Activated T-helper 17 cell treated with anti-CD3 and anti-CD28 coated beads, Interleukin-2, amount 50 U/mL, for 72 hours (primary cell): ENCODE results near the gene SFI1. TPM values are rescaled to one million over a fixed set of nuclear protein-coding genes. Genes with fewer than 3 reads are reported as not detected.
"Not testable (repeated sequence)": the region's sequence is repeated elsewhere in the genome, so short reads cannot be mapped to it uniquely, and the experiment has no call there.

Experiments
- ATAC-seq: fragments of 150-1000 bp; cut with Tn5 transposase; replicated peaks from 2 replicates; pipeline ENCODE4 v1.10.0; 2021; ENCODE audit warnings: mild to moderate bottlenecking, moderate library complexity
- H3K27ac Mint-ChIP-seq: one replicate; pipeline ENCODE4 v1.8.0; 2022; ENCODE audit warnings: mixed read lengths
- H3K27me3 Mint-ChIP-seq: one replicate; pipeline ENCODE4 v1.8.0; 2022; ENCODE audit warnings: mixed read lengths
- H3K36me3 Mint-ChIP-seq: one replicate; pipeline ENCODE4 v1.8.0; 2022; ENCODE audit warnings: low read depth, mild to moderate bottlenecking, mixed read lengths
- H3K4me1 Mint-ChIP-seq: one replicate; pipeline ENCODE4 v1.8.0; 2022; ENCODE audit warnings: mixed read lengths
- H3K4me3 Mint-ChIP-seq: one replicate; pipeline ENCODE4 v1.8.0; 2022; ENCODE audit warnings: mild to moderate bottlenecking, mixed read lengths
- H3K9me3 Mint-ChIP-seq: one replicate; pipeline ENCODE4 v1.8.0; 2022; ENCODE audit warnings: mixed read lengths
- total RNA-seq, 2 donors: library from RNA; stranded (reverse); gene quantifications; one replicate each; pipeline ENCODE4 v1.2.3, GENCODE V29; 2022

Gene SFI1, protein sequence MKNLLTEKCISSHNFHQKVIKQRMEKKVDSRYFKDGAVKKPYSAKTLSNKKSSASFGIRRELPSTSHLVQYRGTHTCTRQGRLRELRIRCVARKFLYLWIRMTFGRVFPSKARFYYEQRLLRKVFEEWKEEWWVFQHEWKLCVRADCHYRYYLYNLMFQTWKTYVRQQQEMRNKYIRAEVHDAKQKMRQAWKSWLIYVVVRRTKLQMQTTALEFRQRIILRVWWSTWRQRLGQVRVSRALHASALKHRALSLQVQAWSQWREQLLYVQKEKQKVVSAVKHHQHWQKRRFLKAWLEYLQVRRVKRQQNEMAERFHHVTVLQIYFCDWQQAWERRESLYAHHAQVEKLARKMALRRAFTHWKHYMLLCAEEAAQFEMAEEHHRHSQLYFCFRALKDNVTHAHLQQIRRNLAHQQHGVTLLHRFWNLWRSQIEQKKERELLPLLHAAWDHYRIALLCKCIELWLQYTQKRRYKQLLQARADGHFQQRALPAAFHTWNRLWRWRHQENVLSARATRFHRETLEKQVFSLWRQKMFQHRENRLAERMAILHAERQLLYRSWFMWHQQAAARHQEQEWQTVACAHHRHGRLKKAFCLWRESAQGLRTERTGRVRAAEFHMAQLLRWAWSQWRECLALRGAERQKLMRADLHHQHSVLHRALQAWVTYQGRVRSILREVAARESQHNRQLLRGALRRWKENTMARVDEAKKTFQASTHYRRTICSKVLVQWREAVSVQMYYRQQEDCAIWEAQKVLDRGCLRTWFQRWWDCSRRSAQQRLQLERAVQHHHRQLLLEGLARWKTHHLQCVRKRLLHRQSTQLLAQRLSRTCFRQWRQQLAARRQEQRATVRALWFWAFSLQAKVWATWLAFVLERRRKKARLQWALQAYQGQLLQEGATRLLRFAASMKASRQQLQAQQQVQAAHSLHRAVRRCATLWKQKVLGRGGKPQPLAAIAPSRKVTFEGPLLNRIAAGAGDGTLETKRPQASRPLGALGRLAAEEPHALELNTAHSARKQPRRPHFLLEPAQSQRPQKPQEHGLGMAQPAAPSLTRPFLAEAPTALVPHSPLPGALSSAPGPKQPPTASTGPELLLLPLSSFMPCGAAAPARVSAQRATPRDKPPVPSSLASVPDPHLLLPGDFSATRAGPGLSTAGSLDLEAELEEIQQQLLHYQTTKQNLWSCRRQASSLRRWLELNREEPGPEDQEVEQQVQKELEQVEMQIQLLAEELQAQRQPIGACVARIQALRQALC
- total RNA-seq, result 100 to 1,000 TPM; 125 to 349 TPM

DNA sequence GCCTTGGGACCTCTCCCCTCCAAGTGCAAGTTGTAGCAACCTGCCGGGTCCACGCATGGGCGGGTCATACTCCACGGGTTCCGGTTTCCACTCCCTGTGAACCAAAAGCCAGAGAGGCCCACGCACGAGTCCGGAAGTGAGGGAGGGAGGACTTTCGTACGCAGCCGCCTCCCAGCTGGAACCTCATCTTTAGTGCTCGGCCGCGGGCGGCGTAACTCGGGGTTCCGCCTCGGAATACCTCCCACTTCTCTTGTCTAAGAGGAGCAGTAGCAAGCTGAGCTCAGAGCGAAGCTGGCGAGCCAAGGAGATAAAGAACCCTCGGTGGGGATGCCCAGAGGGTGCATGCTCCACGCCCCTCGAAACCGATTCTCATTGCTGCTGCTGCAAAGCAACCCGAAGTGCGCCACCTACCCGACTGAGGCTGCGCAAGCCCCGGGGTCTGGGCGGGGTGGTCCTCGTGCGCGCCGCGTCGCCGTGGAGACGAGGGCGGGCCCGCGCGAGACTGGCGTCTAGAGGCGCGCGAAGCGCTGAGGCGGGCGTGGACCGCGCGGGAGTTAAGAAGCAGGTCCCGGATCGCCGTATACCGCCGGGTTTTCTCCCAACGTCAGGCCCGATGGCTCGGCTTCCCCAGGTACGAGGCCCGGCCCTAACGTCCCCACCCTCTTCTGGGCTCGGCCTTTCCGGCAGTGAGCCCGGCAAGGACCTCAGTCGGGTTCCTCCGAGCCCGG is at the start of gene SFI1:
SFI1 (plus strand) TSS at position 530 of the 728 bp plus-strand sequence. CDS start 11,749 bp downstream, outside the sequence.
- Mint-ChIP-seq H3K36me3 (peaks cover 41% of the 10 kb centered on the region), H3K4me3 (peak within 1 kb of the TSS; percentile 88), H3K4me1 (peaks cover 7% of the 10 kb centered on the region), H3K27ac (peak within 1 kb of the TSS; percentile 92), H3K27me3 (no peaks in the 10 kb centered on the region), H3K9me3 (no peaks in the 10 kb centered on the region)
- ATAC-seq, result peak; percentile 85

DNA sequence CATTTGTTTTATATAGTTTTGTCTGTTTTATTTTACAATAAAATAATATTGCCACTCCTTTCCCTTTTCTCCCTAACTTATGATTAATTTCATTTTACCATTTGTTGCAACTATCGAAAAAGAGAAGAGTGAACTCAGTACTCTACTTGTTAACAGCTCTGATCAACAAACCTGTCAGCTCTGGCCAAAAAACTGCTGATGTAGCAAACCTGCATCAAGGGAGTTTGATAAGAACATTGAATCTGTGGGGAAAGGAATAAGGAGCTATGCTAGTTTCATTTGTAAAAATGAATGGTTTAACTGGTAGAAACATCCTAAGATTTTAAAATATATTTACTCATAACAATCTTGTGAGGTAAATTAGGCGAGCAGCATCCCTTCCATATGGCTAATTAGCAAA is 49.6 kb upstream of the SFI1 start:
- H3K27ac Mint-ChIP-seq, result no peak overlapping the region
- no peak overlapping the region for H3K4me3 Mint-ChIP-seq
- H3K27me3 Mint-ChIP-seq, result no peaks in the 10 kb centered on the region
- peaks cover 92% of the 10 kb centered on the region for H3K36me3 Mint-ChIP-seq
- H3K9me3 Mint-ChIP-seq, result no peaks in the 10 kb centered on the region
- peaks cover 9% of the 10 kb centered on the region for H3K4me1 Mint-ChIP-seq
- ATAC-seq, result no peak

DNA sequence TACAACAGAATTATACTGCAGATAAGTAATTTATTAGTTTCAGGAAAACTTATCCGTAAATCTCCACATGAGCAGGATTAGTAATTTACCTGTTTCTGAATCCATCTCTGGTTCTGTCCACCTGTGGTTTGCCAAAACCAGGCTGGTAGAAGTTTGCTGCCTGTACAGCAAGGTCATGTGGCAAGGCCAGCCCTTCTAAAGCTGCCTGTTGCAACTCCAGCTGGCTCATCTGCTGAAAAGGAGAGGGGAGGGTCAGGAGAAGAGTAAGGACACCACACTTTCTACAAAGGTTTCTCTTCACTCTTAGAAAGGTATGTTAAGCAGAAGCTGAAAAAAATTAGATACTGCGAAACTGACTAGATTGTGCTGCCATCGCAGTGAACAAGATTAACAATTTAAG is 49.0 kb upstream of the SFI1 start:
- peaks cover 92% of the 10 kb centered on the region for H3K36me3 Mint-ChIP-seq

DNA sequence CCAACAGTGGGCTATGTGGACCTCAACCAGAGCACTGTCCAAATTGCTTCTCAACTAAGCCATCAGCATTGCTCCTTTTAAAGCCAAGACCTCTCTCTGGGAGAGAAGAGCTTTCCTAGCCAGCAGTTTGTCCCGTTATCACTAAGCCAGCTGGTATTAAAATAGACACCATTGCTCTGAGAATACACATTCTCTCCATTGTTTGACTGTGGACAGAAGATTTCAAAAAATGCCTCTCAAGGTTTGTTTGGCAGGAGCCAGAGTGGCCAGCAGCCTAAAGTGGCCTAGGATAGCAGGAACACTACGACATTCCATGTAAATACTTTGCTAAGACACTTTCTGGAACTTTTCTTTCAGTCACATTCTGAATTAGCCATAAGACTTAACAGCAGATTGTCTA is 48.0 kb upstream of the SFI1 start:
- H3K36me3 Mint-ChIP-seq, result peaks cover 92% of the 10 kb centered on the region
- H3K9me3 Mint-ChIP-seq, result no peaks in the 10 kb centered on the region
- H3K27me3 Mint-ChIP-seq, result no peaks in the 10 kb centered on the region
- H3K27ac Mint-ChIP-seq, result peak overlapping the region; percentile 75
- ATAC-seq, result no peak
- H3K4me1 Mint-ChIP-seq, result peaks cover 9% of the 10 kb centered on the region
- H3K4me3 Mint-ChIP-seq, result no peak overlapping the region

More for the DNA sequence above, 49.0 kb upstream of the SFI1 start:
- ATAC-seq, result no peak
- Mint-ChIP-seq H3K4me1 (peaks cover 9% of the 10 kb centered on the region), H3K9me3 (no peaks in the 10 kb centered on the region), H3K4me3 (no peak overlapping the region), H3K27ac (no peak overlapping the region), H3K27me3 (no peaks in the 10 kb centered on the region)

DNA sequence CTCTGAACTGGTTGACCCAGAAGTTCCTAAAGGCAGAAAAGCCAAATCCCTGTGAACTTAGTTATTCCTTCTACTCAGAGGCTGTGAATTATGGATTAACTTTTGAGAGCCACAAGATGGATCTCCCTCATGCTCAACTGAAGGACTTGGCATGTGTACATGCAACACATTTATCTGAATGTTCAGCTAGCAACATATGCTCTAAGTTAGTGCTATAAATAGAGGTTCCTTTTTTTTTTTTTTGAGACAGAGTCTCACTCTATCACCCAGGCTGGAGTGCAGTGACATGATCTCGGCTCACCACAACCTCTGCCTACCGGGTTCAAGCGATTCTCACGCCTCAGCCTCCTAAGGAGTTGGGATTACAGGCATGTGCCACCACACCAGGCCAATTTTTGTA is 46.8 kb upstream of the SFI1 start:
- no peak overlapping the region for H3K4me3 Mint-ChIP-seq
- peaks cover 92% of the 10 kb centered on the region for H3K36me3 Mint-ChIP-seq
- H3K9me3 Mint-ChIP-seq, result no peaks in the 10 kb centered on the region
- H3K27me3 Mint-ChIP-seq, result no peaks in the 10 kb centered on the region
- H3K27ac Mint-ChIP-seq, result no peak overlapping the region
- peaks cover 9% of the 10 kb centered on the region for H3K4me1 Mint-ChIP-seq
- ATAC-seq, result no peak

DNA sequence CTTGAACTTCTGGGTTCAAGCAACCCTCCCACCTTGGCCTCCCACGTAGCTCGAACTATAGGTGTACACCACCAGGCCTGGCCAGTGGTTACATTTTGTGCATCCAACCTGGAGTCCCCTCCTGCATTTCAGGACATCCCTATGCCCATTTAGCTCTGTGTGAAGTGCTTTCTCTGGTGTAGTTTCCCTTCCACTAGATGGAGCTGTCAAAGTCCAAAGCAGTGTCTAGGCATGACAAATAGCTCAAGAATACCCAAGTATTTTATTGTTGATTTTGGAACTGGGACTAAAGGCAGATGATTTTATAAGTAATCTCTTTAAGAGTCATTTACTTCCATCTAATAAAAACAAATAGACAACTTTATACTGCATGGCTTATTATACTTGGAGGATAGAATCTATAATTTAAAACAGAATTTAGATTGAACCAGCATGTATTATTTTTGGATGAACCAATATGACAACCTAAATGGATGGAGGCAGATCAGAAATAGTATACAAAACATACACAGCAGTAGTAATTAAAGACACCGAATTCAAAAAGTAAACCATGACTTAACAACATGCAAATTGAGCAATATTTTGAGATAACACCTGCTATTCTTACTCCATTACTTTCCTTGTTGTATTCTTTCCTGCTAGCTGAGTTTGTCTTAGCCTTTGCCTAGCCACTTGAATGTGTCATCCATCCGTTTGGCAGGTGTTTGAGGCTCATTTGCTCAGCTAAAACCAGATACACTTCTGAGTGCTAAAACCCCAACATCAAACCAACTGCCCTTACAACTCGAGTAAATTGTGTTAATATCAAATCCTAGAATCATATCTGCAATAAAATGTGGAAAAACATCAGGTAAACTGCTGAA is 44.4 kb upstream of the SFI1 start:
- H3K4me1 Mint-ChIP-seq, result no peaks in the 10 kb centered on the region
- H3K9me3 Mint-ChIP-seq, result no peaks in the 10 kb centered on the region
- H3K27me3 Mint-ChIP-seq, result no peaks in the 10 kb centered on the region
- ATAC-seq, result peak; percentile 68
- no peak overlapping the region for H3K4me3 Mint-ChIP-seq
- H3K36me3 Mint-ChIP-seq, result peaks cover 92% of the 10 kb centered on the region
- peak overlapping the region; percentile 18 for H3K27ac Mint-ChIP-seq

DNA sequence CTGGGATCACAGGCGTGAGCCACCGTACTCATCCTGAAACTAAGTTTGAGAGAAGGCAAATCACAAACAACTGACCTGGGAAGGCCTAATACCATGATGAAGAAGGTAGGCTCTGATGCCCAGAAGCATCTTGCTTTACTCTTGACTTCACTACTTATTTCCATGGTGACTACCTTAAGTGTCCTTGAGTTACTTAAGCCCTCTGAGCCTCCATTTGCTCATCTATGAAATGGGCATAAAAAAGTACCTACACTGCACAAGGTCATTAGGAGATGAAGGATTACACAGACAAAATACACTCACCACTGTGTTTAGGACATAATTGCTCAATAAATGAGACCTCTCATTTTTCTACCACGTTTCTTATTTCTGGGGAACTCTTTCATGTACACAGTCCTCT is 34.6 kb upstream of the SFI1 start:
- Mint-ChIP-seq H3K4me1 (peaks cover 4% of the 10 kb centered on the region), H3K36me3 (peaks cover 100% of the 10 kb centered on the region), H3K9me3 (no peaks in the 10 kb centered on the region), H3K27me3 (no peaks in the 10 kb centered on the region), H3K4me3 (no peak overlapping the region), H3K27ac (peak overlapping the region; percentile 17)
- no peak for ATAC-seq

DNA sequence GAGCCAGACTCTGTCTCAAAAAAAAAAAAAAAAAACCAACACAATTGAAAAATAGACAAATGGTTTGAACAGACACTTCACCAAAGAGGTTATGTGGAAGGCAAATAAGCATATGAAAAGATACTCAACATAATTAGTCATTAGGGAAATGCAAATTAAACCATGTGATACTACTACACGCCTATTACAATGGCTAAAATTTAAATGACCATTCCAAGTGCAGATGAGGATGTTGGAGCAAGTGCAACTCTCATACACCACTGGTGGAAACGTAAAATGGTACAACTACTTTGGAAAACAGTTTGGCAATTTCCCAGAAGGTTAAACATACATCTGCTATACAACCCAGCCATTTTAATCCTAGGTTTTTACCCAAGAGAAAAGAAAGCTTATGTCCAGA is 31.0 kb upstream of the SFI1 start:
- Mint-ChIP-seq H3K36me3 (peaks cover 100% of the 10 kb centered on the region), H3K4me3 (no peak overlapping the region), H3K9me3 (no peaks in the 10 kb centered on the region), H3K27ac (no peak overlapping the region), H3K27me3 (no peaks in the 10 kb centered on the region), H3K4me1 (peaks cover 4% of the 10 kb centered on the region)
- ATAC-seq, result no peak

DNA sequence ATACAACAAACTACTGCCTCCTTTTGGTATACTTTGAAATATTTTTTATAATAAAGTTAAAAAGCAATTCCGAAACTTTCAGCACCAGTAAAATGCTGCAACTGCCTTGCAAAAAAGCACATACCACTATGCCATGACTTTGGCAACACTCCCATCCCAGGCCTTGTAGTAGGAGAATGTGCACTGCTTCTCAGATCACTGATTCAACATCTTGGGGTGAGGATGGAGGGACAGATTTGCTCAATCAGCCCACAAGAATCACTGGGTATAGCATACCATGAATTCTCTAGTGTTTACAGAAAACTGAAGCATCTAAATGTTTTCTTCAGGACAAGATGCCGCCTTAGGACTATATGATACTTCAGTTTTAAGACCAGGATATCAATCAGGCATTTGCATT is 21.6 kb upstream of the SFI1 start:
- Mint-ChIP-seq H3K27me3 (no peaks in the 10 kb centered on the region), H3K4me3 (no peak overlapping the region), H3K9me3 (no peaks in the 10 kb centered on the region), H3K4me1 (peaks cover 10% of the 10 kb centered on the region), H3K27ac (peak overlapping the region; percentile 36), H3K36me3 (peaks cover 100% of the 10 kb centered on the region)
- ATAC-seq, result no peak

DNA sequence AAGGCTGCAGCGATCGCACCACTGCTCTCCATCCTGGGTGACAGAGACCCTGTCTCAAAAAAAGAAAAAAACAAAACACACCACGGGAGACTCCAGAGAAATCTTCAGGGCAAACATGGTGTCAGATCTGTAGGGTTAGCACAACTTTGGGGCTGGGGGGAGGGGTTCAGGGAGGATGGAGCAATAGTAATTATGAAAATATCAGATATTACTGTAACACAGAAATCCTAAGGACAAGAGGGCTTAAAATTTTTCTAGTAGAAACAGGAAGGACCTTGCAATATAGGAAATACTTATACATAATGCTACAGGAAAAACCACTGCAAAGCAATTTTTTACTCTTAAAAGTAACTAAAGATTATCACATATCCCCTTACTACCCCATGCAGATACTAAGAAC is 20.5 kb upstream of the SFI1 start:
- peaks cover 100% of the 10 kb centered on the region for H3K36me3 Mint-ChIP-seq
- no peaks in the 10 kb centered on the region for H3K27me3 Mint-ChIP-seq
- H3K9me3 Mint-ChIP-seq, result no peaks in the 10 kb centered on the region
- no peak overlapping the region for H3K4me3 Mint-ChIP-seq
- peaks cover 10% of the 10 kb centered on the region for H3K4me1 Mint-ChIP-seq
- peak overlapping the region; percentile 29 for H3K27ac Mint-ChIP-seq
- no peak for ATAC-seq

DNA sequence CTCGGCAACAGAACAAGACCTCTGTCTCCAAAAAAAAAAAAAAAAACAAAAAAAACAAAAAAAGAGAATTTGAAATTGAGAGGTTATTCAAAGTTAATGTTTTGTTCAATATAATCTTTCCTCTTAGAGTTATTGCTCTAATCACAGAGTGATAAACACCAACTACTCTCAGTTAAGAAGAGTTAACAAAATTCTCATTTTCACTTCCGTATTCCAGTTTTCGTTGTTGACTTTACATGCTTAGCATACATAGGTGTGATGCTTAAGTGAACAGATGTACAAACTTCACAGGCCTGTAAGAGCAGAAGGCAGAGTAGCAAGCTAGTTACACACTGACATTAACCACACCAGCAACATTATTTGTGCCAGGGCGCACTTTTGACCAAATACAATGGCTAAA is 19.0 kb upstream of the SFI1 start:
- Mint-ChIP-seq H3K27me3 (no peaks in the 10 kb centered on the region), H3K27ac (peak overlapping the region; percentile 2), H3K4me3 (no peak overlapping the region), H3K4me1 (peaks cover 10% of the 10 kb centered on the region), H3K9me3 (no peaks in the 10 kb centered on the region), H3K36me3 (peaks cover 100% of the 10 kb centered on the region)
- ATAC-seq, result no peak

DNA sequence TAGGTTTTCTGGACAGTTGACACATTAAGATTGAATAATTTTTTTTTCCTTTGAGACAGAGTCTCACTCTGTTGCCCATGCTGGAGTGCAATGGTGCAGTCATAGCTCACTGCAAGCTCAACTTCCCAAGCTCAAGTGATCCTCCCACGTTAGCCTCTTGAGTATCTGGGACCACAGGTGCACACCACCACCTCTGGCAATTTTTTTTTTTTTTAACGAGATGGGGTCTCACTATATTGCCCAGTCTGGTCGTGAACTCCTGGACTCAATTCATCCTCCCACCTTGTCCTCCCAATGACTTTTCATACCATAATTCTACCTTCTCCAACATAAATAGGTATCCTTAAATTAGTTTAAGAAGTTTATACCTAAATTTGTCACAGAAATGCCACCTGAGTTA is 15.2 kb upstream of the SFI1 start:
- H3K27ac Mint-ChIP-seq, result peak overlapping the region; percentile 17
- H3K9me3 Mint-ChIP-seq, result no peaks in the 10 kb centered on the region
- no peaks in the 10 kb centered on the region for H3K27me3 Mint-ChIP-seq
- no peak overlapping the region for H3K4me3 Mint-ChIP-seq
- peaks cover 100% of the 10 kb centered on the region for H3K36me3 Mint-ChIP-seq
- H3K4me1 Mint-ChIP-seq, result peaks cover 13% of the 10 kb centered on the region
- no peak for ATAC-seq

DNA sequence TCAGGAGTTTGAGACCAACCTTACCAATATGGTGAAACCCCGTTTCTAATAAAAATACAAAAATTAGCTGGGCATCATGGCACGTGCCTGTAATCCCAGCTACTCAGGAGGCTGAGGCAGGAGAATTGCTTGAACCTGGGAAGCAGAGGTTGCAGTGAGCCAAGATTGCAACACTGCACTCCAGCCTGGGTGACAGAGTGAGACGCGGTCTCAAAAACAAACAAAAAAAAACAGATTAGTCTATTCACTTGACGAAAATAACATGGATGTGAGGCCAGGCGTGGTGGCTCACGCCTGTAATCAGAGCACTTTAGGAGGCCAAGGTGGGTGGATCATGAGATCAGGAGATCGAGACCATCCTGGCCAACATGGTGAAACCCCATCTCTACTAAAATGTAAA is 13.9 kb upstream of the SFI1 start:
- Mint-ChIP-seq H3K36me3 (peaks cover 99% of the 10 kb centered on the region), H3K4me1 (peaks cover 12% of the 10 kb centered on the region)
- not testable (repeated sequence) for H3K27ac Mint-ChIP-seq, H3K27me3 Mint-ChIP-seq, ATAC-seq, H3K4me3 Mint-ChIP-seq, H3K9me3 Mint-ChIP-seq
